Cardiac muscle cell (in vitro differentiated cells and primary cell): ENCODE measurements around the gene HSF2. TPM values are rescaled to one million over a fixed set of nuclear protein-coding genes. Genes with fewer than 3 reads are reported as not detected.
"Not testable (repeated sequence)": the region's sequence is repeated elsewhere in the genome, so short reads cannot be mapped to it uniquely, and the experiment has no call there.

ENCODE experiments used
- DNase-seq, 2 donors: peaks; one replicate each; pipeline versions ENCODE4 v3.0.0 to v3.0.0-alpha.2; 2010 to 2017; ENCODE audit warnings: low read depth in 1 of 2, low spot score in 1 of 2
- H3K27ac ChIP-seq: fragments of 200-600 bp; sonication (generic); 2 replicates; pipeline ENCODE4 v1.5.1; 2016
- H3K27me3 ChIP-seq: fragments of 200-600 bp; sonication (generic); 2 replicates; pipeline ENCODE4 v1.6.0; 2016; ENCODE audit warnings: control low read depth
- H3K36me3 ChIP-seq: fragments of 200-600 bp; sonication (generic); 2 replicates; pipeline ENCODE4 v1.5.1; 2016; ENCODE audit warnings: control low read depth
- H3K4me1 ChIP-seq: fragments of 200-600 bp; sonication (generic); 2 replicates; pipeline ENCODE4 v1.8.1; 2017; ENCODE audit warnings: low read depth, mild to moderate bottlenecking, mixed run types
- H3K4me3 ChIP-seq: fragments of 200-600 bp; sonication (generic); 2 replicates; pipeline ENCODE4 v1.5.1; 2016; ENCODE audit warnings: mild to moderate bottlenecking
- H3K9me3 ChIP-seq: fragments of 200-600 bp; sonication (generic); 2 replicates; pipeline ENCODE4 v1.5.1; 2017; ENCODE audit warnings: low read depth, mild to moderate bottlenecking, control low read depth
- CTCF ChIP-seq: IDR thresholded peaks from 2 replicates; pipeline ENCODE4 v1.5.1; 2012; ENCODE audit warnings: low read depth, mild to moderate bottlenecking, low read length
- polyA plus RNA-seq: library from polyadenylated mRNA; unstranded; fragments of >200 nt; fragmentation: Nextera tagmentation; extraction: Ambion mirVana; gene quantifications from 2 replicates; pipeline ENCODE4 v1.2.1, GENCODE V29; 2016
- total RNA-seq: library from RNA; depleted of rRNA; stranded (reverse); fragments of >200 nt; gene quantifications from 2 replicates; pipeline ENCODE4 v1.2.3, GENCODE V29; 2016

HSF2 gene
- total and polyA plus RNA-seq, 2 experiments from 2014 or later = 42.0 to 72.3 TPM

- Histone ChIP-seq H3K27ac (no peak overlapping the region), H3K27me3 (no peaks in the 10 kb centered on the region), H3K36me3 (peaks cover 72% of the 10 kb centered on the region), H3K4me1 (no peaks in the 10 kb centered on the region), H3K9me3 (no peaks in the 10 kb centered on the region), H3K4me3 (no peak overlapping the region)
- DNase-seq = no peak
- no peak for TF ChIP-seq CTCF
Observed at GRCh38 chr6:122452509-122452908, 53.1 kb downstream of the HSF2 start.

- H3K27me3 ChIP-seq = no peaks in the 10 kb centered on the region
- TF ChIP-seq CTCF = no peak
- no peaks in the 10 kb centered on the region for H3K4me1 ChIP-seq
- no peak overlapping the region for H3K27ac ChIP-seq
- no peak for DNase-seq
- H3K4me3 ChIP-seq = no peak overlapping the region
- no peaks in the 10 kb centered on the region for H3K9me3 ChIP-seq
- peaks cover 63% of the 10 kb centered on the region for H3K36me3 ChIP-seq
Observed at GRCh38 chr6:122454673-122455072, 55.2 kb downstream of the HSF2 start.

GRCh38 chr6:122455116-122455515, 55.7 kb downstream of the HSF2 start:
- H3K9me3 ChIP-seq, H3K4me1 ChIP-seq, H3K27me3 ChIP-seq, H3K4me3 ChIP-seq, DNase-seq, H3K27ac ChIP-seq: not testable (repeated sequence)
- peaks cover 59% of the 10 kb centered on the region for H3K36me3 ChIP-seq

- no peak overlapping the region for H3K4me3 ChIP-seq
- peaks cover 32% of the 10 kb centered on the region for H3K36me3 ChIP-seq
- no peak for TF ChIP-seq CTCF
Observed at GRCh38 chr6:122458087-122458486, 58.6 kb downstream of the HSF2 start.

GRCh38 chr6:122459240-122459639, 59.8 kb downstream of the HSF2 start:
- no peaks in the 10 kb centered on the region for H3K27me3 ChIP-seq
- no peak for DNase-seq
- no peak overlapping the region for H3K4me3 ChIP-seq
- no peaks in the 10 kb centered on the region for H3K4me1 ChIP-seq
- no peak overlapping the region for H3K27ac ChIP-seq
- H3K9me3 ChIP-seq = no peaks in the 10 kb centered on the region
- TF ChIP-seq CTCF = no peak
- peaks cover 20% of the 10 kb centered on the region for H3K36me3 ChIP-seq

More at GRCh38 chr6:122458087-122458486, 58.6 kb downstream of the HSF2 start:
- no peak for DNase-seq
- no peak overlapping the region for H3K27ac ChIP-seq
- no peaks in the 10 kb centered on the region for H3K4me1 ChIP-seq
- H3K9me3 ChIP-seq = no peaks in the 10 kb centered on the region
- H3K27me3 ChIP-seq = no peaks in the 10 kb centered on the region

- not testable (repeated sequence) for H3K27me3 ChIP-seq, H3K4me1 ChIP-seq, H3K9me3 ChIP-seq, H3K27ac ChIP-seq, H3K4me3 ChIP-seq, DNase-seq
- peaks cover 16% of the 10 kb centered on the region for H3K36me3 ChIP-seq
Observed at GRCh38 chr6:122459865-122460416, 60.5 kb downstream of the HSF2 start.

GRCh38 chr6:122461885-122462284, 62.4 kb downstream of the HSF2 start:
- H3K27me3 ChIP-seq = no peaks in the 10 kb centered on the region
- peaks cover 5% of the 10 kb centered on the region for H3K36me3 ChIP-seq
- no peak overlapping the region for H3K27ac ChIP-seq
- H3K4me3 ChIP-seq = no peak overlapping the region
- no peak for DNase-seq
- no peak for TF ChIP-seq CTCF
- H3K4me1 ChIP-seq = no peaks in the 10 kb centered on the region
- no peaks in the 10 kb centered on the region for H3K9me3 ChIP-seq
